Hindlimb muscle (tissue), 1 donor: Measurements from ENCODE around the gene LGALS1. TPM values are rescaled to one million over a fixed set of nuclear protein-coding genes. Genes with fewer than 3 reads are reported as not detected.
A peak's percentile ranks its signal among the peaks of the same experiment; 100 is the strongest.

Source experiments
- DNase-seq: peaks from one replicate; pipeline ENCODE4 v3.0.0-alpha.2; 2013
- polyA plus RNA-seq: library from polyadenylated mRNA; unstranded; fragments of 120-200 nt; gene quantifications from one replicate; pipeline ENCODE4 v1.2.1, GENCODE V29; 2013; ENCODE audit not compliant: insufficient read length

The LGALS1 gene
- 1,276 TPM for polyA plus RNA-seq

DNA sequence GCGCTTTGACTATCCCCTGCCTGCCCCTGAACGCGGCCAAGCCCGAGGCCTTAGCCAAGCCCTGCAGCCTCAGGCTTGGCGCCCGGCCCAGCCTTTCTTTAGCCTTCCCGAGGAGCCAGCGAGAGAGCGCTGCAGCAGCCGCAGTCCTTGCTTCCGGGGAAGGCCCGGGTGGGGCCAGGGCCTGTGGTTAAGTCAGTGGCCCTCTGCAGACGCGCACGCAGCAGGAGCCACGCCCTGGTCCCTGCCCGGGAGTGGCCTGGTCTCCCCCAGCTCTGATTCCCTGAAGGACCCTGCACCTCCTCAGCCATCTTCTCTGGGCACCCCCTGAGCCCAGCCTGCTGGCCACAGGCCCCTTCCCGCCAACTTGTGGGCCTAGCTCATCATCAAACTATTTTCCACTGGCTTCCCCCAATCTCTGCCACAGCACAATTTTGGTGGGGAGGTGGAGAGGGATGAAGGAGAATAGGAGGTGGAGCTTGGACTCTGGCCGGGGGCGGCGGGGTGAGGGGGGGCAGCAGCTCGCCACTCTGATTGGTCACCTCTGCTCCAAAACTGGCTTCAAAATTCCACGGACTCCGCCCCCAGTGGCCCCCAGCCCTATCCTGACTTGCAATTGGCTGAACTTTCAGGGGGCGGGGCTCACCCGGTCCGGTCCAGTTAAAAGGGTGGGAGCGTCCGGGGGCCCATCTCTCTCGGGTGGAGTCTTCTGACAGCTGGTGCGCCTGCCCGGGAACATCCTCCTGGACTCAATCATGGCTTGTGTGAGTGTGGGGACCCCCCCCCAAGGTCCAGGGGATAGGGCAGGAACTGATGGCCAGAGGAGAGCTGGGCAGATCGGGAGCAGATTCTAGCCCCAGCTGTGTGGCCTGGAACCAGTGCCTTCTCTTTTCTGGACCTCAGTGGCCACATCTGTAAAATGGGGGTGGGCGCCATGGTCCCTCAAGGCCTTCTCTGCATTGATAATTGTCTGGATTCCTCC, at the start of gene LGALS1:
Gene LGALS1, plus strand, starts transcription at position 686 of the 979 bp plus-strand sequence. Its CDS starts 67 bp downstream, at position 753.
- peak; percentile 97 for DNase-seq

DNA sequence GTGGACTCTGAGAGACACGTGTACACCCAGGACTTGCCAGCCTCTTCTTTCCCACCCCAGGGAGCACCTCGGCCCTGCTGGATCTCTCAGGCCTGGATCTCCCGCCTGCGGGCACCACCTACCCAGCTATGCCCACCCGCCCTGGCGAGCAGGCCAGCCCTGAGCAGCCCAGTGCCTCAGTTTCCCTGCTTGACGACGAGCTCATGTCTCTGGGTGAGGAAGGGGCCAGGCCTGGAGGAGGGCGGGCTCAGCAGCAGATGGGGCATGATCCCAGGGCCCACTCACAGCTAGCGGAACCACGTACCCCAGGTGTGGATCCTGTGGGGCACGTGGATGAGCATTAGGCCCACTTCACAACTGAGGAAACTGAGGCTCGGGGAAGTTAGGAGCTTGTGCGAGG, 49.7 kb upstream of the LGALS1 start:
- no peak for DNase-seq

DNA sequence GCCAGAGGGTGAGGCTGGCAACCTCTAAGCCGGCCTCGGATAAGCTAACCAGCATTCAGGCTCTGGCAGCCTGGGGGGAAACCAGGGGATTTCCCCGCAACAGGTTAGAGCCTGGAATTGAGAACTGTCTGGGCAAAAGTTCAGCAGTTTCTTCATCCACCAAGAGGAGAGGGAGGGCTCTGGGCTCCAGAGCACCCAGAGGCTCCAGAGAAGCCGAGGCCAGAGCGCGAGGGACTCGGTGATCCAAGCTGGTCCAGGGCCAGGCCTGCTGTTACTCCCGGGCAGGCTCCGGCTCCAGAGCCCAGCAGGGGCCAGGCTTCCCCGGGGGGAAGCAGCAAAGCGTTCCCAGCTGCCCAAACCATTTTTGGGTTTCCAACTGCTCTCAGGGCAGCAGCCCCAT, 49.3 kb upstream of the LGALS1 start:
- DNase-seq, result peak; percentile 75

DNA sequence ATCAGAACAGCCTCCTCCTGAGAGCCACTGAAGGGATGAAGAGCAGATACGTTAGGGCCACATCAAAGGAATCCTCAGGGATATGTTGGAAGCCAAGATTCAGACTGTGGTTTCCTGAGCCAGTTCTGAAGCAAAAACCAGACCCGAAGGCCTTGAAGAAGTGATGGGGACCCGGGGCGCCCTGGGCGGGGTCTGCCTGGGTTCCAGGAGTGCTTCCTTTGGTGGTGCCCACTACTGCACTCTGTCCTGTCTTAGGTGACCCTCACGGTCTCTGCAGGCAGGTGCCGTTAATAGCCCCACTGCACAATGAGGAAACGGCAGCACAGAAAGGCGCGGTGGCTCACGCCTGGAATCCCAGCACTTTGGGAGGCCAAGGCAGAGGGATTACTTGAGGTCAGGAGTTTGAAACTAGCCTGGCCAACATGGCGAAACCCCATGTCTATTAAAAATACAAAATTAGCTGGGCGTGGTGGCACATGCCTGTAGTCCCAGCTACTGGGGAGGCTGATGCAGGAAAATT, 48.8 kb upstream of the LGALS1 start:
- no peak for DNase-seq

DNA sequence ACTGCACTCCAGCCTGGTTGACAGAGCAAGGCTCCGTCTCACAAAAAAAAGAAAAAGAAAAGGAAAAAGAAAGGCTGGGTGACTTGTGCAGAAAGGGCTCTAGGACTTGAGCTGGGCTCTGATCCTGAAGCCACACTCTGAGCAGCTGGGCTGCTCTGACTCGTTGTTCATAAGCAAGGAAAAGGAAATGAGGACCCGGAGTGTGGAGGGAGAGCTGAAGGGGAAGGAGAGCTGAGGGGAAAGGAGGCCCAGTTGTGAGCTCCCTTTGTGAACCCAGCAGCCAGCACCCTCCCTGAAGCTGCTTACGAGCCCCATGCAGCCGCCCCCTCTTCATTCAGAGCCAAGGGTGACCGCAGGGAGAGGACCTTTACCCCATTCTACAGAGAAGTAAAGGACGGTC, 48.3 kb upstream of the LGALS1 start:
- no peak for DNase-seq

DNA sequence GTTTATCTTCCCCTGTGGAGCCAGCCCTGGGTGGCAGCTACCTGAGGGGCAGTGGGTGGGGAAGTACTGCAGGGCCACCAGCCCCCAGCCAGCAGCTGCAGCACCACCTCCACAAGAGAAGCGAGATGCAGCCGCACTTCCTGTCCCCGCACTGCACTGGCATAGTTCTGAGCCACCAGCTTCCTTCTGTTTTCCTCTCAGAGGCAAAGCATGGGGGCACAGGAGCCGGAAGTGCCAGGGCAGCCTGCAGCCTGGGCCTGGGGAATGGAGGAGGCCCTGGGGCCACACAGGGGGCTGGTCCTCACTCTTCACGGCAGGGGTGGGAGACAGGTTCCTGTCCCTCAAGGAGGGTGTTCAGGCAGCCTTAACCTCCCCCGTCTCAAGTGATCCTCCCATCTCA, 47.9 kb upstream of the LGALS1 start:
- DNase-seq, result no peak

DNA sequence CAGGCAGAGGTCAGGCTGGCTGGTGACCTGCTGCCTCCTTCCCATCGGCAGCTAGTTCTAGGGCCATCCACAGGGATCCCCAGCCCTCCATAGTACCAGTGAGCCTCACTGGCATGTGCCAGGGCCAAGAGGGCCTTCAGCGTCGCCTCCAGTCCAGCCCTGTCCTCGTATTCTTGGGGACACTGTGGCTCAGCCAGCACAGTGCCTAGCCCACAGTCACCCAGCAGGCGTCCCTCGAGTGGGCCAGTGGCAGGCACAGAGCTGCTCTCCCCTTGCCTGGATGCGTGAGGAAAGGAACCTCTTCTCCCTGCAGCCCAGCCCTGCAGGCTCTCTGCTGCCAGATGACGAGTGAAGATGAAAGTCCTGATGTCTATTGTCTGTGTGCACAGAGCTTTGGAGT, 46.6 kb upstream of the LGALS1 start:
- no peak for DNase-seq

DNA sequence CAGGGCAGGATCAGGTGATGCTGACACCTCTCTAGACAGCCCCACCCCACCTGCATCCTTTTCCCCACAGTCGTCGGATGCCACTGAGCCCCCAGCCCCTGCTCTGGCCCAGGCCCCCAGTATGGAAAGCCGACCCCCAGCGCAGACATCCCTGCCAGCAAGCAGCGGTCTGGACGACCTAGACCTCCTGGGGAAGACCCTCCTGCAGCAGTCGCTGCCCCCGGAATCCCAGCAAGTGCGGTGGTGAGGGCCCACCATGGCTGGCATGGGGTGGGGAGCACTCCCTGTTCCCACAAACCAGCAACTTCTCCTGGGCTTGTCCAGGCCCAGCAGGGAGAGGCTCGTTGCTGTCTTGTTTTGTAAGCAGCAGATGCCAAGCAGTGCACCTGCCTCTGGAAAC, 45.5 kb upstream of the LGALS1 start:
- no peak for DNase-seq

DNA sequence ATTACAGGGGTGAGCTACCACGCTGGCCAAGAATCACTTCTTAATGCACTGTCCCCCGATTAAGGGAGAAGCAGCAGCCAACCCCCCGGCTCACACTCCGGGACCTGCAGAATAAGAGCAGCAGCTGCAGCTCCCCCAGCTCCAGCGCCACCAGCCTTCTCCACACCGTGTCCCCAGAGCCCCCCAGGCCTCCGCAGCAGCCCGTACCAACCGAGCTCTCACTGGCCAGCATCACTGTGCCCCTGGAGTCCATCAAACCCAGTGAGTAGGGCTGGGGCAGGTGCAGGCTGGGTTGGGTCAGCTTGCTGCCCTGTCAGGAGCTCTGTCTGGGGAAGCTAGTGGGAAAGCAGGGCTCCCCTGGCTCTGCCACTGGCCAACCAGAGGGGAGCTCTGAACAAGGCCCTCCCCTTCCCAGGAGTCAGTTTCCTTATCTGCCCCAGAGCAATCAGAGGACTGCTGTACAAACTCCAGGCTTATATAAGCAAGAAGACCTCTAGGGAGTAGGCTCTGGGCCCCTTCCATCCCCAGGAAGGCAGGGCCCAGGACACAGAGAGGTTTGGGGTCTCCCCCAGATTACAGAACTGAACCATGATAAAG, 44.5 kb upstream of the LGALS1 start:
- DNase-seq, result no peak

DNA sequence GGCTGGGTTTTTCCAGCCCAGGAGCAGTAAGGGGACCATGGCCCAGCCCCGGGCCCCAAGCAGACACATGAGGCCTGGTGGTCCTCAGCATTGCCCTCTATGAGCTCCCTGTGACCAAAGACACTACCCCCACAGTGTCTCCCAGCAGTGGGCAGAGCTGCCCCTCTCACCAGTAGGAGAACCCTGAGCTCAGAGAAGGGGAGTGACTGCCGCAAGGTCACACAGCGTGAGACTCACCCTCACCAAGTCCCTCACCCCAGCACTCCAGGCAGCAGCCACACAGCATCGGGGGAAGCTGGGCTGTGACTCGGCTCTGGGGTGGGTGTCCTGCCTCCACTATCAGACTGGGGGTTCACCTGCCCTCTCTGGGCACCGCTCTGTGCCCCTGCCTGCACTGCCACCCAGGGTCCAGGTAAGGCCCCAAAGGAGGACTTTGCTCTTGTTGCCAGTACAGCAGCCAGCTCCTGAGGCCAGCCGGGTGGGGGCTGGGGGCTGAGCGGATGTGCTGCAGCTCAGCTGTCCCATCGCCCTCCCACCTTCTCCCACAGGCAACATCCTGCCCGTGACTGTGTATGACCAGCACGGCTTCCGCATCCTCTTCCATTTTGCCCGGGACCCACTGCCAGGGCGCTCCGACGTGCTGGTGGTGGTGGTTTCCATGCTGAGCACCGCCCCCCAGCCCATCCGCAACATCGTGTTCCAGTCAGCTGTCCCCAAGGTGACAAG, 43.8 kb upstream of the LGALS1 start:
- DNase-seq, result no peak

DNA sequence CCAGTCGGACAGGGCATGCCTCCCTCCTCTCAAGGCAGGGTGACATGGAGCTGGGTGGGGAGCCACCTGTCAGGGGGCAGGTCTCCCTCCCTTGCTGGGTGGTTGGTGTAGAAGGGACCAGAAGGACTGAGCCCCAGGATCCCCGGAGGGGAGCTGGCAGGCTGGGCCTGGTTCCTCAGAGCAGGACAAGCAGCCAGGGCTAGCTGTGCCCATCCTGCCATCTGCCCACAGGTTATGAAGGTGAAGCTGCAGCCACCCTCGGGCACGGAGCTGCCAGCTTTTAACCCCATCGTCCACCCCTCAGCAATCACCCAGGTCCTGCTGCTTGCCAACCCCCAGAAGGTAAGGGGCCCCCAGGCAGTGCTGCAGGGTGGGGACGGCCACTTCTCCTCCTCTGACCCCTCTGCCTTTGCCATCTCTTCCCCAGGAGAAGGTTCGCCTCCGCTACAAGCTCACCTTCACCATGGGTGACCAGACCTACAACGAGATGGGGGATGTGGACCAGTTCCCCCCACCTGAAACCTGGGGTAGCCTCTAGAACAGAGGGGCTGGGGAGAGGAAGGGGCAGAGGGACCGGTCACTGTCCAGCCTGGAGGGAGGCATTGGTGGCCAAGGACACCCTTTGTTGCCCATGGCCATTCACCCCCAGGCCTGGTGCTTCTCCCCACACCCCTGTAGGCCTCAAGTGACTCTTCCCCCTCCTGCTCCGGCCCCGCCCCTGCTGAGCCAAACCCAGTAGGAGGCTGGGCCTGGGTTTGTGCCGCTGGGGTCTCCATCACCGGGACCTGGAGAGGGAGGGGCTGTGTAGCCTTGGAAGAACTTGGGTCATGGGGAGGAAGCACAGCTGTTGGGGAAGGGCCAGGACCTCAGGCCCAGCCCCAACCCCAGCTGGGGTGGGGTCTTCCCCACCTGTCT, 43.0 kb upstream of the LGALS1 start:
- DNase-seq, result no peak

DNA sequence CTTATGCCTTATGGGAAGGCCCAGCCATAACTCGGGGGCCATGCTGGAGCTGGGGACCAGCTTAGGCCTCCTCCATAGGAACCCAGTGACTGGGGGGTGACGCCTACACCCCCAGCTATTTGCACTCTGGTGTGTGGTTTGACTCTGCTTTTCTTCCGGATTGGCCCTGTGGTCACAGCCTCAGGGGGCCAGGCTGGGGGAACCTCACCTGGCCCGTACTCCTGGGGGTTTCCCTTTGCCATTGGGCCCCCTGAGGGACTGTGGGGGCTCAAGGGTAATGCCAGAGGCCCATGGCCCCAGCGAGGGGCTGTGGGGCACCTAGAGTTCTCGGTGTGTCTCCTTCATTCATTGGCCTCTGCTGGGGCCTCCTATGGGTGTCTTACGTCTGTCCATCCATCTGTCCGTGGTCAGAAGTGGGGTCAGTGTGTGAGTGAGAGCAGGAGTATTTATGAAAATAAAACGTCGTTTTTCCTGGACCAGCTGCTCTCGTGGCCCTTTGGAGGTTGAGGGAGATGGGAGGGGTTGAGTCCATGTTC, 42.3 kb upstream of the LGALS1 start:
- no peak for DNase-seq

DNA sequence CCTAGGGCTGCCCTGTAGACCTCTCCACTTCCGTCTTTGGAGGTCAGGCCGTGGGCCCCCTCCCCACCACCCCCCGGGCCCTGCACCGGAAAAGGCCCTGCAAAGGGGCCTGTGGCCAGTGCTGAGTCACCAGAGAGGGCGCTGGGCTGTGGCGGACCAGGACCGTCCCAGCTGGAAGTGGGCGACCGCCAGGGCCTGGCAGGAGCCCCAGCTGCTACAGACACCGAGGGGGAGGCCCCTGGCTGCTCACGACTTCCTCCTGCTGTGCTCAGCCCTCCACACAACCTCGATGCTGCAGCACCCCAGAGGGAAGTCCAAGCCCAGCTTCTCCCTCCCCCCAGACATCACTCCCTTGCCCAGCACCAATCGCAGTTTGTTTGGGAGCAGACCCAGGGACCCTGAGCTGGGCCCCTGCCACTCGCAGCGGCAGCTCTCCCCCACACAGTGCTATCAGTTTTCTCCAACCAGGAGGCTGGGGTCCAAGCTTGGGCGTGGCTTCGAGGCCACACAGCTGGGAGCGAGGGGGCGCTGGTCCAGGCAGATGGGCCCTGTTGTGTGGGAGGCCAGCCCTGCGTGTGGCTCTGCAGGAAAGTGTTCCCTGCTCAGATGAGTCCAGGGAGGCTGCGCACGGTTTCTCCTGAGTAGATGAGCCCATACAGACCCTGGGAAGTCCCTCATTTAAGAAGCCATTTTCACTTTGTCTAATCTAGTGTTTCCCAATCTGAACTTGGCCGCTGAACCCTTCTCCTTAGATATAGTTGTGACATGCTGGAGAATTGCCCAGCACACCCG, 41.6 kb upstream of the LGALS1 start:
- DNase-seq, result peak; percentile 93

DNA sequence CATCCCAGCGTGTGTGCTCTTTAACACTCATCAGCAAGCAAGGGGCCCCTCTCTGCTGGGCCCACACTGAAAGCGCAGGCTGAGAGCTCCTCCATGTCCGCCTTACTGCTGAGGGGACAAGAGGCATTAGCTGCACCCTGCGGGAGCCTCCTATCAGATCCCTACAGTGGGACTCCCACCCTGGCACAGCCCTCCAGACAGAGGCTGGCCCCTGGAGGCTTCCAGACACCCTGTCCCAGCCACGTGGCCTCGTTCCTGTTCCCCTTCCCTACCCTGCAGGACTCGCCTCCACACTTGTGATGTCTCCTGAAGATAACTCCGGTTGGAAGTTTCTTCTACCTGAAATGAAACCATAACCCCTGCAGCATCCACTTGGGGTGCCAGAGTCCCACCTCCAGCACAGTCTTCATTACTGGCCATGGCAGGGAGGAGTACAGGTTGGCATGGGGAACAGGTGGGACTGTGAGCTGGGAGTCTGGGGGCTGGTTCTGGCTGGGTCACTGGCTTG, 41.0 kb upstream of the LGALS1 start:
- no peak for DNase-seq

DNA sequence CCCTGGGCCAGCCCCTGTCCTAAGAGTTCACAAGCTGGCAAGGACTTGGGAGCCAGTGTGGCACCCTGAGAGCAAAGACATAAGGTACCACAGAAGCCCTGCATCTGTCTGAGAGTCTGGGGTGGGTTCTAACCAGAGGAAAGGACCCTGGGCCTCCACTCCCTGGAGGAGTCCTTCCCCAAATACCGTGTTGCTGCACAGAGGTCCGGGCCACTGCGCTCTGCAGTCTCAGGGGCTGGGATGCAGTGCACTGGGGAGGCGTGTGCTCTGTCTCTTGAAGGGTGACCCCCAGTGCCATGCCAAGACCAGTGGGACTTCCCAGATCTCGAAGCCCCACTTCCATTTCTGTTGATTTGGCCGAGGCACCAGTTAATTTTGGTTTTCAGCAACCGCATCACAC, 40.3 kb upstream of the LGALS1 start:
- DNase-seq, result no peak

DNA sequence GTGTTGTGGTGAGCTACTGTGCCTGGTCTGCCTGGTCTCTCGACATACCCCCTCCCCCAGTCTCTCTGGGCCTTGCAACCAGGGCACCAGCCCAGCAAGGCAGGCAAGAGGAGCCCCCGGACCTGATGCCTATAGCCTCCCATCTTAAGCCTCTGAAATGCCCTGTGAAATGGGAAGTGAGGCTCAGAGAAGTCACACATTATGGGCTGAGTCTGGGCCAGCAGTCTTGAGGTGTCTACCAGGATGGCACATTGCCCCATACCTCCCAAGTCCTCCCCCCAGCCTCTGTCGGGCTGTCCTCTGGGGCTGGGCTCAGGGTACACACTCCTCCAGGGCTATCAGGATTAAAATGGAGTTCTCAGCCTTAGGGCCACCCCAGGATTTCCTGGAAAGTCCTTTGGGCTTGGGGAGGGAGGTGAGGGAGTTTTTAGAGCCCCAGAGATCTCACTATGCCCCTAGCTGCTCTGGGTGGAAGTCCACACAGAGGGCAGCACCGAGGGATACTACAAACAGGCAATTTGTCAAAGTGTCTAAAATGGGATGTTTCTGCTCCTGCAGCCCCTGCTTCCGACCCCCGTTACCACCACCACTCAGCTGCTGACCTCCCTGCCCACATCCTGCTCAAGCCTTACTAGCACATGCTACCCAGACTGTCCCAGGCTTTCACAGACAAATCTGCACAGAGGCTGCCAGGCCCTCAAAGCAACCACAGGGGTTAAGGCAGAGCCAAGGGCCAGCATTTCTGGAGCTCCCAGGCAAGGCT, 39.1 kb upstream of the LGALS1 start:
- DNase-seq, result no peak

DNA sequence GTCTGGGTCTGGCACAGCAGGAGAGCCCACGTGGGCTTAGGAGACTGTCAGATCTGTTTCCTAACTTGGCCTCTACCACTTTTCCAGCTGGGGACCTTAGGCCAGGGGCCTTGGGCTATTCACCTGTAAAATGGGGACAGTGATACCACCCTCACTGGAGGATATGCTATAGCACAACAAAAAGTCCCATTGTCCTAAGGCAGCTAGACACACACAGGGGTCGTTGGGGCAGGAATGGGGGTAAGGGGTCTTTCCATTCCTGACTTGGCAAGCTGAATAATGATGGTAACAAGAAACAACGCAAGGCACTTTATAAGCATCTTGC, 38.5 kb upstream of the LGALS1 start:
- no peak for DNase-seq

DNA sequence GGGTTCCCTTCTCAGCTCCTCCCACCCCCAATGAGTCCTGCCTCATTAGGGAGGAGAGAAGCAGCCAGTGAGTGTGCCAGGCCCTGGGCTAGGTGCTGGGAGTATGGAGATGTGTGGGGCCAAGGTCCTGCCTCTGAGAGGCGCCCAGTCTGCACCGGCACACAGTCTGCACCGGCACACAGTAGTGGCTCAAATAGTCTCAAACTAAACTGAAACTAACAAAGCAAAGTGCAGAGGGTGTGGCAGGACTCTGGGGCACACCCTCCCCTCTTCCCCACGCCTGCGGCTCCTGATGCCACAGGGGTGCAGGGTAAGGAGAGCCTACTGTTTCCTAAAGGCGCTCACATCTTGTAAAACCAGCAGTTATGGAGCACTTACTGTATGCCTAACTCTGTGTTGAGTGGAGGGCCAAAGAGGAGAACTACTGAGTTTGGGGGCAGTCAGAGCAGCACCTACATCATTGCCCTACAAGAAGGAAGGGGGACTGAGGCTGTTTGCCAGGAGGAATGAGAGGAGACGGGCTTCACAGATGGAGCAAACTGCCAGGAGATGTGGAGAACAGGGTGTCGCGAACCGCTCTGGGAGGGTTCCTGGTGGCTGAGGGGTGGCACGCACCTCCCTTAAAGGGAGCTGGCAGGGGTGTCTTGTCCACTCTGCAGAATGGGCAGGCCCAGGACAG, 36.9 kb upstream of the LGALS1 start:
- DNase-seq, result no peak

DNA sequence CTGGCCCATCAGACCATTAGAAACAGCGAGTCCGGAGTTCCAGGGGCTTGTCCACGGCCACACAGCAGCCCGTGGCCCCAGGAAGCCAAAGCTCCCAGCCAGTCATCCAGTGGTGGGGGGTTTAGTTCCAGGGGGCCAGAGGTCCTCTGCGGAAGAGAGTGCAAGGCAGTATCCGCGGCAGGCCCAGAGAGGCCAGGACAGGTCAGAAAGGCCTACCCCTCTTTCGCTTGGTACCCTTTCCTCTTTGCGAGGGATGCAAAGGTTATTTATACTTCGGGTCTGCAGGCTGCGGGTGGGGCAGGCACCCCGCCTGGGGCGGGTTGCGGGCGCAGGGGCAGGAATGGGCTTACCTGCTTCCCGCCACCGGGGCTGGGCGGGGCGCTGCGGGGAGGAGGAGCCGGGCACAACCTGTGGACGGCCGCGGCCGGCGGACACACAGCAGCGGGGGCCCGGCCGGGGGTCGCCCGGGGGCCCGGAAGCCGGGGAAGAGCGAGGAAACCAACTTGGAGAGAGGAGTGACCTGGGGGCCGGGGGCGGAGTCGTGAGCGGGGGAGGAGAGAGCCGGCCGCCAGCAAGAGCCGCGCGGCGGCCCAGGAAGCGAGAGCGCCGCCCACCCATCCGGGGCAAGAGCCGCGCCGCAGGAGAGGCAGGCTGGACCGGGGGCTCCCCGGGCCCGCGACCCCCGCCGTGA, 36.2 kb upstream of the LGALS1 start, which contains the start of gene SH3BP1:
Gene SH3BP1, plus strand, starts transcription at position 600 of the 691 bp plus-strand sequence. CDS start 119 bp downstream, outside the sequence.
- peak; percentile 61 for DNase-seq
